ENCODE measurements around the gene NCMAP.

Gene NCMAP

DNA sequence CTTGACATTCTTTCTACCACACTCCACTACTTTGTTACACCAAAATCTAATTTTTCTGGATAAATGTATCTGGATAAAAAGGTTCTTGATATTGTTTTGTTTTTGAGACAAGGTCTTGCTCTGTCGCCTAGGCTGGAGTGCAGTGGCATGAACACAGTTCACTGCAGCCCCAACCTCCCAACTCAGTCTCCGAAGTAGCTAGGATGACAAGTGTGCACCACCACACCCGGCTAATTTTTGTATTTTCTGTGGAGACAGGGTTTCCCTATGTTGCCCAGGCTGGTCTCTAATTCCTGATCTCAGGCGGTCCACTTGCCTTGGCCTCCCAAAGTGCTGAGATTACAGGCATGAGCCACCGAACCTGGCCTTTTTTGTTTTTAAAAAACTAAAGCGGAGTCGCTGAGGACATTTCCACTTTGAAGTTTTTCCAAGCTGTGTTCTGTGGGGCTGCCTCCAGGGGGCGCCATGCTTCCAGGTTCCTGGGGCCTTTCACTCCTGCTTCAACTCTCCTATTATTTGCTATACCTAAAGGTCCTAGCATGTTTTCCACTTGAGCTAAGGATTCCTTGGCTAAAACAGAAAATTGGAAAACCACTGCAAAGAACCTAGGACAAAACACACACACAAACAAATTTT, 14.1 kb upstream of the NCMAP start:
- Histone ChIP-seq H3K23ac (ENCODE audit: low read length) (no peak overlapping the region), H3K4ac (ENCODE audit: low read depth, low read length) (no peak overlapping the region), H3K79me1 (ENCODE audit: low read length) (peaks cover 4% of the 10 kb centered on the region), H2BK120ac (ENCODE audit: insufficient read depth, low read length, poor library complexity) (no peak overlapping the region), H3K9me3 (ENCODE audit: insufficient read depth, low read depth, low read length) (no peaks in the 10 kb centered on the region), H4K8ac (ENCODE audit: low read depth, low read length) (no peak overlapping the region), H3K27ac (ENCODE audit: low read depth, low read length) (no peak overlapping the region), H2BK12ac (ENCODE audit: low read length) (peak overlapping the region; percentile 52), H3K79me2 (ENCODE audit: control insufficient read depth, insufficient read depth, low read length, poor library complexity) (no peaks in the 10 kb centered on the region), H3K36me3 (ENCODE audit: control insufficient read depth in 1 of 2, insufficient read depth in 2 of 2, low read length in 2 of 2) (no peaks in the 10 kb centered on the region), H3K27me3 (ENCODE audit: insufficient read depth, low read length) (no peaks in the 10 kb centered on the region), H2BK5ac (ENCODE audit: low read depth, low read length, poor library complexity) (no peak overlapping the region), H3K18ac (ENCODE audit: low read length) (no peak overlapping the region), H3K9ac (ENCODE audit: low read length) (no peak overlapping the region), H3K14ac (ENCODE audit: low read length) (no peak overlapping the region), H3K4me1 (ENCODE audit: control insufficient read depth in 1 of 2, insufficient read depth in 2 of 2, low read length in 2 of 2) (peaks cover 3 to 7% of the 10 kb centered on the region in 2 experiments), H4K12ac (ENCODE audit: low read depth, low read length) (no peak overlapping the region), H4K91ac (ENCODE audit: low read depth, low read length) (no peak overlapping the region), H3K4me3 (ENCODE audit: low read depth, low read length) (no peak overlapping the region), H2AFZ (ENCODE audit: insufficient read depth, low read length, poor library complexity) (no peak overlapping the region), H2AK5ac (ENCODE audit: low read length) (no peak overlapping the region), H3K4me2 (ENCODE audit: low read length) (no peak overlapping the region)
- DNase-seq, result peak in 1 of 2 donors; percentile 82
- no CpG with 5 or more reads among the region's 8 CpGs for WGBS (ENCODE audit: extremely low coverage, insufficient coverage, insufficient read length)

DNA sequence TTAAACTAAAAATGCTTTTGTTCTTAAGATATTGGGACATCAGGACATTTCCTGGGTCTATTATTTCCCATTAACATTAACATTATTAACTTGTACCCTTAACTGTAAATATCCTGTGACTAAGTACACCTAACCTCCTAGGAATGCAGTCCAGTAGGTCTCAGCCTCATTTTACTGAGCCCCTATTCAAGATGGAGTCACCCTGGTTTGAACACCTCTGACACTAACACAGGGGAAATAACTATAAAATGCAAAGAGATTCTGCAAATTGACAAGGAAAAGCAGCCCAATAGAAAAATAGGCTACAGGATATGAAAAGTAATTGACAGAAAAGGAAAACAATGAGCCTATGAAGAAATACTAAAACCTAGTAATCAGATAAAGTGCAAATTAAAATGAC, 11.6 kb upstream of the NCMAP start:
- Histone ChIP-seq H3K27me3 (ENCODE audit: insufficient read depth, low read length) (no peaks in the 10 kb centered on the region), H3K9ac (ENCODE audit: low read length) (no peak overlapping the region), H3K27ac (ENCODE audit: low read depth, low read length) (no peak overlapping the region), H3K14ac (ENCODE audit: low read length) (no peak overlapping the region), H3K18ac (ENCODE audit: low read length) (no peak overlapping the region), H2BK5ac (ENCODE audit: low read depth, low read length, poor library complexity) (no peak overlapping the region), H3K9me3 (ENCODE audit: insufficient read depth, low read depth, low read length) (no peaks in the 10 kb centered on the region), H3K23ac (ENCODE audit: low read length) (no peak overlapping the region), H3K4me2 (ENCODE audit: low read length) (no peak overlapping the region), H3K4me1 (ENCODE audit: control insufficient read depth in 1 of 2, insufficient read depth in 2 of 2, low read length in 2 of 2) (peaks cover 3 to 7% of the 10 kb centered on the region in 2 experiments), H2AK5ac (ENCODE audit: low read length) (no peak overlapping the region), H3K4ac (ENCODE audit: low read depth, low read length) (no peak overlapping the region), H2AFZ (ENCODE audit: insufficient read depth, low read length, poor library complexity) (no peak overlapping the region), H3K79me1 (ENCODE audit: low read length) (peaks cover 4% of the 10 kb centered on the region), H2BK120ac (ENCODE audit: insufficient read depth, low read length, poor library complexity) (no peak overlapping the region), H4K8ac (ENCODE audit: low read depth, low read length) (no peak overlapping the region), H3K36me3 (ENCODE audit: control insufficient read depth in 1 of 2, insufficient read depth in 2 of 2, low read length in 2 of 2) (no peaks in the 10 kb centered on the region), H3K79me2 (ENCODE audit: control insufficient read depth, insufficient read depth, low read length, poor library complexity) (no peaks in the 10 kb centered on the region), H3K4me3 (ENCODE audit: low read depth, low read length) (no peak overlapping the region), H2BK12ac (ENCODE audit: low read length) (no peak overlapping the region), H4K91ac (ENCODE audit: low read depth, low read length) (no peak overlapping the region), H4K12ac (ENCODE audit: low read depth, low read length) (no peak overlapping the region)
- peak; percentile 49 to 73 for DNase-seq

DNA sequence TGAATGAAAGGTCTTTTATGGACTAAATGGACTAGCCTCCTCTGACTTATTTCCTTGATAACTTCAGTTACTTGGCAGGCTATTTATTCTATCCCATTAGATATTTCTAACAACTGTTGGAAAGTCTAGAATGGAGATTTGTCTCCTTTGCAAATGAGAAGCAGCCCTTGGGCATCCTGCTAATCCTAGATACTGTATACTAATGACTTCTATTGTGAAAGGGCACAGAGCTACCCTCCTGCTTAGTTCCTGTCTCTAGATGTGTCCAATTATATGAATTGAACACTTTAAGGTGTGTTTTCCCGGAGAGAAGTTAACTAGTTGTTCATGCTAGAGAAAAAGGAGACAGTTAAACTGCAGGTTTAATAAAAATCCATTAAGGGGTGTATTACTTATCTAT, 10.2 kb upstream of the NCMAP start:
- H3K9ac ChIP-seq (ENCODE audit: low read length), result no peak overlapping the region
- no peaks in the 10 kb centered on the region for H3K9me3 ChIP-seq (ENCODE audit: insufficient read depth, low read depth, low read length)
- H4K8ac ChIP-seq (ENCODE audit: low read depth, low read length), result no peak overlapping the region
- H2BK120ac ChIP-seq (ENCODE audit: insufficient read depth, low read length, poor library complexity), result no peak overlapping the region
- H3K4ac ChIP-seq (ENCODE audit: low read depth, low read length), result no peak overlapping the region
- H3K79me1 ChIP-seq (ENCODE audit: low read length), result peaks cover 4% of the 10 kb centered on the region
- H3K27ac ChIP-seq (ENCODE audit: low read depth, low read length), result no peak overlapping the region
- no peak overlapping the region for H2AK5ac ChIP-seq (ENCODE audit: low read length)
- H3K14ac ChIP-seq (ENCODE audit: low read length), result no peak overlapping the region
- peaks cover 3 to 7% of the 10 kb centered on the region in 2 experiments for H3K4me1 ChIP-seq (ENCODE audit: control insufficient read depth in 1 of 2, insufficient read depth in 2 of 2, low read length in 2 of 2)
- H3K4me3 ChIP-seq (ENCODE audit: low read depth, low read length), result no peak overlapping the region
- no peak overlapping the region for H3K23ac ChIP-seq (ENCODE audit: low read length)
- H4K12ac ChIP-seq (ENCODE audit: low read depth, low read length), result no peak overlapping the region
- H3K79me2 ChIP-seq (ENCODE audit: control insufficient read depth, insufficient read depth, low read length, poor library complexity), result no peaks in the 10 kb centered on the region
- no peaks in the 10 kb centered on the region for H3K36me3 ChIP-seq (ENCODE audit: control insufficient read depth in 1 of 2, insufficient read depth in 2 of 2, low read length in 2 of 2)
- H3K27me3 ChIP-seq (ENCODE audit: insufficient read depth, low read length), result no peaks in the 10 kb centered on the region
- no peak overlapping the region for H2BK12ac ChIP-seq (ENCODE audit: low read length)
- no peak overlapping the region for H2AFZ ChIP-seq (ENCODE audit: insufficient read depth, low read length, poor library complexity)
- no peak for DNase-seq
- no peak overlapping the region for H2BK5ac ChIP-seq (ENCODE audit: low read depth, low read length, poor library complexity)
- H3K18ac ChIP-seq (ENCODE audit: low read length), result no peak overlapping the region
- no peak overlapping the region for H3K4me2 ChIP-seq (ENCODE audit: low read length)
- H4K91ac ChIP-seq (ENCODE audit: low read depth, low read length), result no peak overlapping the region
- no CpG with 5 or more reads among the region's 1 CpG for WGBS (ENCODE audit: extremely low coverage, insufficient coverage, insufficient read length)

DNA sequence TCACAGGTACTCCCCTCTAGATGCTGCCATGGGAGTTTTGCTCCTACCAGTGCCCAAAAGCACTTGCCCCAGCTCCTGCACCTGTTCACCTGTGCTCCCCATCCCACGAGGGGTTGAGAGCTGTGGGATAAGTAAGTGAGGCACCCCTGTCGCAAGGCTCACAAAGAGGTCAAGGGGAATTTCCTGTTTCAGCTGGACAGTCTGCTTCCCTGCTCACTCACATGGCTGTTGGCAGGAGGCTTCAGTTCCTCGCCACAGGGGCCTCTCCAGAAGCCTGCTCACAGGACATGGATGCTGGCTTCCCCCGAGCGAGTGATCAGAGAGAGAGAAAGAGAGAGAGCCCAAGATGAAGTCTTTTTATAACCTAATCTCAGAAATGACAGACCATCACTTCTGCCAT, 8.7 kb upstream of the NCMAP start:
- Histone ChIP-seq H3K23ac (ENCODE audit: low read length) (no peak overlapping the region), H4K8ac (ENCODE audit: low read depth, low read length) (no peak overlapping the region), H3K27ac (ENCODE audit: low read depth, low read length) (no peak overlapping the region), H3K4me2 (ENCODE audit: low read length) (no peak overlapping the region), H2AK5ac (ENCODE audit: low read length) (no peak overlapping the region), H3K4ac (ENCODE audit: low read depth, low read length) (no peak overlapping the region), H3K14ac (ENCODE audit: low read length) (no peak overlapping the region), H2BK120ac (ENCODE audit: insufficient read depth, low read length, poor library complexity) (no peak overlapping the region), H3K79me1 (ENCODE audit: low read length) (peaks cover under 1% of the 10 kb centered on the region), H3K79me2 (ENCODE audit: control insufficient read depth, insufficient read depth, low read length, poor library complexity) (no peaks in the 10 kb centered on the region), H2BK5ac (ENCODE audit: low read depth, low read length, poor library complexity) (no peak overlapping the region), H4K12ac (ENCODE audit: low read depth, low read length) (no peak overlapping the region), H4K91ac (ENCODE audit: low read depth, low read length) (no peak overlapping the region), H3K36me3 (ENCODE audit: control insufficient read depth in 1 of 2, insufficient read depth in 2 of 2, low read length in 2 of 2) (no peaks in the 10 kb centered on the region), H2BK12ac (ENCODE audit: low read length) (no peak overlapping the region), H2AFZ (ENCODE audit: insufficient read depth, low read length, poor library complexity) (no peak overlapping the region), H3K18ac (ENCODE audit: low read length) (no peak overlapping the region), H3K4me3 (ENCODE audit: low read depth, low read length) (no peak overlapping the region), H3K4me1 (ENCODE audit: control insufficient read depth in 1 of 2, insufficient read depth in 2 of 2, low read length in 2 of 2) (peaks cover 0 to 4% of the 10 kb centered on the region in 2 experiments), H3K9ac (ENCODE audit: low read length) (no peak overlapping the region), H3K9me3 (ENCODE audit: insufficient read depth, low read depth, low read length) (no peaks in the 10 kb centered on the region), H3K27me3 (ENCODE audit: insufficient read depth, low read length) (no peaks in the 10 kb centered on the region)
- WGBS (ENCODE audit: extremely low coverage, insufficient coverage, insufficient read length), result no CpG with 5 or more reads among the region's 5 CpGs
- DNase-seq, result no peak

All from trophoblast cell (in vitro differentiated cells and primary cell).